GM18858 (cell line): ENCODE data around the gene LACTBL1.

Experiments used
- ATAC-seq: cut with Tn5 transposase; IDR thresholded peaks from one replicate; pipeline ENCODE4 v1.9.1; 2021; ENCODE audit not compliant: unreplicated experiment

Gene LACTBL1

DNA sequence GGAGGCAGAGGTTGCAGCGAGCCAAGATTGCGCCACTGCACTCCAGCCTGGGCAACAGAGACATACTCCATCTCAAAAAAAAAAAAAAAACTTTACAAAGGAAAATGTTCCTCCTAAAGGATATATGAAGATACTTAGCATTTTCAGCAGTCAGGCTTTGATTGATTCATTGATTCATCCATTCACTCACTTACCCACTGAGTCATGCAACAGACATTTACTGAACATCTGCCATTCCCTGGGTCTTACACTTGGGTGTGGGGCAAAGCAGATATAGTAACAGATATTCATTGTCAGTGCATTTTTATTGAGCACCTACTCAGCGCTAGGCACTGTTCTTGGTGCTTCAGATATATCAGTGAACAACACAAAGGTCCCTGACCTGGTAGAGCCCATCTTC, 5.6 kb upstream of the LACTBL1 start:
- no peak for ATAC-seq

DNA sequence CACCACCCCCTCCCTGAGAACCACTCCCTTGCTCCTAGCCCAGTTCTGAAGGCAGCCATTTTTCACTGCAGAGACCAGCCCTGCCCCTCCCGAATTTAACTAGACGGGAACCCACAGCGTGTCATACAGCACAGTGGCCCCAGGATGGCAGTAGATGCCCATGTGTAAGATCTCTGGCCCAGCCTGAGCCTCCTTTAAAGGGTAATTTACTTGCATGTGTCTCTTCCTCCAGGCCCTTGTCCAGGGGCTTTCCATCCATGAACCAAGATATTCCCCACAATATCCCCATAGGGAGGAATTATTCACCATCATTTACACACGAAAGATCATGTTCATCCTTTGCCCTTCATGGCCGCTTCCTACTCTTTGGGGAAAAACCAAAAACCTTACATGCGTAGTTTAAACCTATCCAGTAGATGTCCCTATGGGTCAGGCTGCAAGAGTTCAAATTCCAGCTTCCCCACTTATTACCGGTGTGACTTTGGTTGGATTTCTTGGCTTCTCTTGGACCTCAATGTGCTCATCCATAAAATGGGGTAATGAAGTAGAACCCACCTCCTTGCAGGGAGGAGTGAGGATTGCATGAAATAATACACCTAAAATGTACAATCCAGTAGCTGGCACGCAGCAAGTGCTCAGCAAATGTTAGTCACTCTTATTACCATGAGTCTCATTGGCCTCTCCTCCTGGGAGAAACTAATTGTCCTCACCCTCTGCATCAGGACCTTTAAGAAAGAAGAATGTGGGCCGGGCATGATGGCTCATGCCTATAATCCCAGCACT, 4.0 kb upstream of the LACTBL1 start:
- no peak for ATAC-seq

DNA sequence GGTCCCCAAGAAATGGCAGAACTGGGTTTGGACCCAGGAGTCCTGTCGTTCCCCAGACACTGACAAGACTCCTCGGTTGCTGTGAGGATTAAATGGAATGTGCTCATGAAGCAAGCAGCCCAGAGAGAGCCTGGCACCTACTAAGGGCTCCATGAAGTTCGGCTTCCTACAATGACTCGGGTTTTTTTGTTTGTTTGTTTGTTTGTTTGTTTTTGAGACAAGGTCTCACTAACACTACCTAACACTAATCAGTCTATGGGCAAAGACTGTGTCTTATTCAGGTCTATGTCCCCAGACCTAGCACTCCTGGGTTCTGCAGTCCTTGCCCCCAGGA, 3.4 kb upstream of the LACTBL1 start:
- no peak for ATAC-seq

DNA sequence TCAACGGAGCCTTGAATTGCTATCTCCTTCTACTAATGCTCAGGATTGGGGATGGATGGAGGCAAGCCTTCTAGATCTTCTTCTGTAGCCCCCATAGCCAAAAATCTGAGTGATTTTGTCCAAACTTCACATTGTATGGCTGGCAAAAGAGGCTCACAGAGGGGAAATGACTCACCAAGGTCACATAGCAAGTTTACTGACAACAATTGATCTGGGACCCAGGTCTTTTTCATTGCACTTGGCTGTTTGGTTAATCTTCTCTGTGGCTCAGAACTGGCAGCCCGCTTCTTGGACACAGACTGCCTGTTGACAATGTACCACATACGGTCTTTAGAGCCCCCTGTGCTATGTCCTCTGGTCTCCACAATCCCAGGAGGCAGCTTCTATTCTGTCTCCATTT, 3.0 kb upstream of the LACTBL1 start:
- no peak for ATAC-seq

DNA sequence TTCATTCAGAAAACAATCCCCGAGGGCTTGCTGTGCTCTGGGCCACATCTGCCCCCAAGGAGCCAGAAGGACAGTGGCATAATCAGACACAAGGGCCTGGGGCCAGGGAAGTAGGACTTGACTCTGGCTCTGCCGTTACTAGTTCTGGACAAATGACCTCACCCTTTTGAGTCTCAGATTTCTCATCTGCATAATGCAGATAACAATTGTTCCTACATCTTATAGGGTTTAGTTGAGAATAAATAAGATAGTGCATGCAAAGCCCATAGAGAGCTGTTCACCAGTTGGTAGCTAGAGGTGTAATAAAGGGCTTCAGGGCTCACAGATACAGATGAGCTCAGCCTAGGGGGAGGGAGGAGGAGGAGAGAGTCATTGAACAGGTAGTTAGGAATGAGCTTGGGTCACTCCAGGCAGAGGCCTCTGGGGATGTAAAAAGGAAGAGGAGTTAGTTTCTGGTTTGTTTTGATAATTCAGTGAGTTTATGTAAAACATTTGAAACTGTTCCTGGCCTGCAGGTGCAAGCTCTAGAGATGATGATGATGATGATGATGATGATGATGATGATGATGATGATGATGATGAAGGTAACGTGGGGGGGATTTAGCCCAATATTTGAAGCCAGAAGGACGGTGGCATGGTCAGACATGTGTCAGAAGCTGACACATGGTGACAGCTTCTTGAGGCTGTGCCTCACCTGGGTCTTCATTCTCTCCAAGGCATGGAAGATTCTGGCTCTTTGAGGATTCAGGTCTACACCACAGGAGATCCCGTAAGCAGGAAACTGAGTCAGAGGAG, 858 bp downstream of the LACTBL1 start:
- ATAC-seq, result no peak

DNA sequence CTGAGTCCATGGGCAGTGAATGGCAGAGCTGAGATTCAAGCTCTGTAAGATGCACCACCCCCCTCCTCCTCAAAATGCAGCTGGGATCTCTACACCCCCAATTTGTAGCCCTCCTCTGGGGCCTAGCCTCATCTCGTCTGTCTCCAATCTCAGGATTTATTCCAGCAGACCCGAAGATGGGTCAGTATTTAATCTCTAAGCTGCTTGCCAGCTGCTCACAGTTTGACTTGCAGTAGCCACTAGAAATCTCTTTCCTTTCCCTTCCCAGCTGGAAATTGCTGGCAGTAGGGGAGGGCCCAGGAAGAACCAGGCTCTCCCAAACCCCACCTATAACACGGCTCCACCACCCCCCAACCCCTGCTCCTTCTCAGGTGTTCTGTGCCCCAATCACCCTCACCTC, 1.5 kb downstream of the LACTBL1 start:
- no peak for ATAC-seq

DNA sequence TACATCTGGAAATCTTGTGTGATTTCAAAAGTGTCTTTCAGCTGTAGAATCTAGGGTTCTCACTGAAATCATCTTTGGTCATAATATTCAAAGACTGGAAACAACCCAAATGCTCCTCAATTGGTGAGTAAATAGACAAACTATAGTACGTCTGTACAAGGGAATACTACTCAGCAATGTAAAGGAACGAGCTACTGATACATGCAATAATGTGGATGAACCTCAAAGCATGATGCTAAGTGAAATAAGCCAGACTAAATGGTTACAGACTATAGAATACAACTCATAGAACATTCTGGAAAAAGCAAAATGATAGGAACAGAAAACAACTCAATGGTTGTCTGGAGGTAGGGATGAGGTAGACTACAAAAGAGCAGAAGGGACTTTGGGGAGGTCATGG, 2.6 kb downstream of the LACTBL1 start:
- ATAC-seq, result no peak

DNA sequence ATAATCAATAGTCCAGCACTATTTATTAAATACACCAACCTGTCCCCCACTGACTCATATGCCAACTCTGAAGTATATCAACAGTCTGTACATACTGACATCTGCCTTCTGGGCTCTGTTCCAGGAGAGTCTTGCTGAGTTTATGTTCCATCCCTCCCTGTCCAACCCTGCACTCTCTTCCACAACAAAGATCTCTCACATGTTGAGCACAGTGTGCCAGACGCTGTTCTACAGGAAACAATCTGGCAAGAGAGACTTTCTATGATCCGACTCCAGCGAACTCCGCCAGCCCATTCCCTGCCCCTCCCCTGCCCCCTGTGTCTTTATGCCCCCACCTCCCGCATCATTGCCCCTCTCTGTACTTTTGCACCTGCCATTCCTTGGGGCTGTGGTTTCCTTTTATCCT, 3.4 kb downstream of the LACTBL1 start:
- ATAC-seq, result no peak

DNA sequence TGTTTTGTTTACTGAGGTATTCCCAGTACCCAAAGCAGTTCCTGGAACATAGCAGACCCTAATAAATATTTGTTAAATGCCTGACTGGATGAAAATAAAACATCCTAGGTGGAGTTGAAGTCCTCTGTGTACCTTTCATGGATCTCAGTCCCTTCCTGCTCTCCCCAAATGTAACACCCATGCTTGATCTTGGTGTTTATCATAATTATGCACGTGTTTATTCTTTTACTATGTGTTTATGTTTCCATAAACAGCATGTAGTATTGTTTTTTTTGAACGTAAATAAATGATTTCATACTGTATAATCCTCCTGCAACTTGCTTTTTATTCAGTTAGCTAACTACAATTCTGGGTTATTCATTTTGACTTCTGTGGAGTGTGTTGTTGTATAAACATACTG, 4.8 kb downstream of the LACTBL1 start:
- no peak for ATAC-seq

DNA sequence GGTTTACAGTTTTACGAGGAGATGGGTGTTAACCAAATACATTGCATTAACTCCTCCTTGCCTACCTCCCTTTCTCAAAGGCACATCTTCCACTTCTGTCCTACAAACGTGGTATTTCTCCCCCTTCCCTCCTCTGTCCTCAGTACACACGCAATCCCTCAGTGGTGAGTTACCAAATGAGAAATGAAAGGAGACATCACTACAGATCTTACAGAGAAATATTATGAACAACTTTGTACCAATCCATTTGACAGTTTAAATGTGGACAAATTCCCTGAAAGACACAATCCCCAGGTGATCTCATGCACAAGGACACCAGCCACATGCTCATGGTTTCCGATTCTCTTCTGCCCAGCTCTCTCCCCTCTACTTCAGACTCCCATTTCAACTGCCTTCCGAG, 6.4 kb downstream of the LACTBL1 start:
- no peak for ATAC-seq

DNA sequence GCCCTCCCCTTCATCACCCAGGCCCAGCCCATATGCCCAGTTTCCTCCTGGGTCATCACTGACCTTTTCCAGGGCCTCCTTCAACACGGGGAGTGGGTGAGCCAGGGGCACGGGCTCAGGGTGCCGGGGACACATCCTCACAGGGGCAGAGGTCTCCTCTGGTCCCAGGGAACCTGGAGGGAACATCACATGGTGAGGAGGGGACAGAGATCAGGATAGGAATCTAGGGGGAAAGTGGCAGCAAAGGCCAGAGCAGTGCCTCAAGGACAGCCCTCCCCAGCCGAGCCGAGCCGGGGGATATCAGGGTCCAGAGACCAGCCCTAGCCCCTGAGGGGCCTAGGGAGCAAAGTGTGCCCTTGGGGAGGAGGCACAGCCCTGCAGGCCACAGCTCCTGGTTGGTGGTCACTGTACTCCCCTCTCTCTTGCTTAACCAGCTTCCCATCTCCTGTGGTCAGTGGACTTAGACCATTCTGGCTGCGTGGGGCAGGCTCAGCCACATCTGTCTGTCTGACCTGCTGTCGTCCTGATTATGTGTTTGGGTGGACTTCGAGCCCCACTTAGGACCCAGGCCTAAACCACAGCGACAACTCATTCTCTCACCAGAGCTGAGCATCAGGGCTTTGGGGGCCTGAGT, 9.5 kb downstream of the LACTBL1 start:
- no peak for ATAC-seq

DNA sequence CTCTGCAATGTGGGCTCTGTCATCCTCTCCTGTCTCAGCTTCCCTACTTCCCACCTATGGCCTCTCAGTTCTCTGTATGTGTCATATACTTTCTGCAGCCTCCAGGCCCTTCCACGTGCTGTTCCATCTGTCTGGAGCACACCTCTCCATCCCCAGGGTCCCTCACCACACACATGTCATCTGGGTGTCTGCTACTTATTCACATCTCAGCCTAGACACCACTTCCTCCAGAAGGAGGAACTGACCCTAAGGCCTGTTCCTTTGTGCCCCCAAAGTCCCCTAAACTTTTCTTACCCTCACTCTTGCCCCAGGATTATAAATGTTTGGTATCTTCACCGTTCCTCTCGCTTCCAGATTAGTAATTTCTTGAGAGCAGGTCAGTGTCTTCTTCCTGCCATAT, 10.1 kb downstream of the LACTBL1 start:
- ATAC-seq, result no peak

DNA sequence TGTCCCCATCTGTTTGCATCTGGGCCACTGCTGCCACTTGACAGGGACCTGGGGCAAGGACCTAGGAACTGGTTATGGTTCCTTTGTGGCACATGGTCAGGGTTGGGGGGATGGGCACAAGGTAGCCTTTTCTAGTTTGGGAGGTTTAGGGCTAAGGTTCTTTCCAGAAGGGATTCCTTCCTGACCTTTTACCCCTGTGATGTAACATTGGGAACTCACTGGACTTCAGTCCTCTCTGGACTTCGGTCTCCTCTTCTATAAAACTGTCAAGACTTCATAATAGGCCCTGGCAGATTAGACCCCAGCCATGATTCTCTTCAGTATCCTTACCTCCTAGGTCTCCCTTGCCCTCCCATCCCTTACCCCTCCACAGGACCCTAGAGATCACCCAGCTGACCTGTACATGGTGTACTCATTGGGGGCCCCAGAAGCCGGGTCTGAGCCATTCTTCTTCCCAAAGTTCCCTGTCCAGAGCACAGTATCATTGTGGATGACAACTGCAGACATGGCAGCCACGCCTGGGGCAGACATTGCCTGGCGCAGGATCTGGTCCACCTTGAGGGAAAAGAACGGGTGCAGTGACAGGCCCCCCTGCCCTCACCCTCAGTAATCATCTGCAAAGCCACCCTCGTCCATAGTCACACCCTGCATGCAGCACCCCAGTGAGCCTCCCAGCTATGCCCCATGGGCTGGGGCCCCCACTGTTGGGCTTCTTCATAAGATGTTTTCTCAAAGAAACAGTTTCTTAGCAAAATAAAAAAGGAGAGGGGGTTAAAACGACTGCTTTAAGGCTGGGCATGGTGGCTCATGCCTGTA, 12.9 kb downstream of the LACTBL1 start:
- ATAC-seq, result no peak

DNA sequence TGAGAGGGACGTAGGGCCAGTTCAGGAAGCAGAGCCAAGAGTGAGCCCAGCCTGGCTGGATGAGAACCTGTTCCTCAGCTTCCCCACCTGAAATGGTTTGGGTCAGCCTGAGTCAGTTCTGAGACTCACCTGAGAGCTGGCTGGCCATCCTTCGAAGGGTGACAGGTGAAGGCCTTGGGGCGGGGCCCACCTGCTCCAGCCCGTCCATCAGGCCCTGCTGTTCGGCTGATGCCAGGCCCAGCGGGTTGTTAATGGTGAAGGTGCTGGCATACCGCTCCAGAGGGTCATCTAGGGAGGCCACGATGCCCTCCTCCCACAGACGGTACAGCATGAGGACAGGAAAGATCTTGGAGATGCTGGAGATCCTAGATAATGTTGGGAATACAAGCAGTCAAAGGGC, 14.1 kb downstream of the LACTBL1 start:
- no peak for ATAC-seq

DNA sequence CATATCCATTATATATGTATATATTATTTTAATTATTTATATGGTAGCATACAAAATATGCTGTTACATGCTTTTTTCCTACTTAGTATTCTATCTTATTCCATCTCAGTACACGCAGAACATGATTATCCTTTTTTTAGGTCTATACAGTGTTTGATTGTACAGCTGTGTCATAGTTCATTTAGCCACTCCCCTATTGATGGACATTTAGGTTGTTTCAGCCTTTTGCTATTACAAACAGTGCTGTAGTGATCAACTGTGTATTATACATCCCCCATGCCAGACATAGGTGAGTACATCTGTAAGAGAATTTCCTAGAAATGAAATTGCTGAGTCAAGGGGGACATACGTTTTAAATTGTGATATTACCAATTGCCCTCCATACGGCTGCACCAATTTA, 15.6 kb downstream of the LACTBL1 start:
- no peak for ATAC-seq

DNA sequence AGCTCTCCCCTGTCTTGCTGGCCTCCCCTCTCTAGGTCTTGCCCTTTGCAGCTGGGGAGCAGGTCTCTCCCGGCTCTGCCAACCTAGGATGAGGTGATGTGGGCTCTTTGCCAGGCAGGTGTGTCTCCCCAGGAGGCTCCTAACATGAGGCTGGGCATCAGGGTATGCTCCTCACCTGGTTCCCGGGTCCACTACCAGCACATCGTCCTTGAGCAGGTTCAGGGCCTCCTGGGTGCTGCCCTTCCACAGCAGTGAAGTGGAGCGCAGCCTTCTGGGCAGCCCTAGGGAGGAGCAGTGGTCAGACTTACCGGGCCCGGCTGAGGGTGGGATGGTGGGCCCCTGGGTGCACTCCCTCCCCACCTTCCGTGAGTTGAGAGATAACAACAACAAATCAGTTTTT, 17.5 kb downstream of the LACTBL1 start:
- no peak for ATAC-seq

DNA sequence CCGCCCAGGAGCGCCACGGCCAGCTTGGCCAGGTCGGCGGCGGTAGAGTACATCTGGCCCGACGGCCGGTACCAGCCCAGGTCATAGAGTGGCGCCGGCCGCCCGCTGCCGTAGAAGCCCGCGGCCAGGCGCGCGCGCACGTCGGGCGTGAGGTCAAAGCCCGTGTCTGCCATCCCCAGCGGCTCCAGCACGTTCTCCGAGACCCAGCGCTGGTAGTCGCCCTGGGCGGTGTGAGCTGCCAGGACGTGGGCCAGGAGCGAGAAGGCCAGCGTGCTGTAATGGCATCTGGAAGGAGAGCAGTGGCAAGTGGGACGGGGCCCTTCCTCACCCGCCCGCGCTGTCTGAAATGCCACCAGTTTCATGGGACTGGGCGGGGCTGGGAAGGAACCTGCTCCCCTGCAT, 18.9 kb downstream of the LACTBL1 start:
- ATAC-seq, result no peak

DNA sequence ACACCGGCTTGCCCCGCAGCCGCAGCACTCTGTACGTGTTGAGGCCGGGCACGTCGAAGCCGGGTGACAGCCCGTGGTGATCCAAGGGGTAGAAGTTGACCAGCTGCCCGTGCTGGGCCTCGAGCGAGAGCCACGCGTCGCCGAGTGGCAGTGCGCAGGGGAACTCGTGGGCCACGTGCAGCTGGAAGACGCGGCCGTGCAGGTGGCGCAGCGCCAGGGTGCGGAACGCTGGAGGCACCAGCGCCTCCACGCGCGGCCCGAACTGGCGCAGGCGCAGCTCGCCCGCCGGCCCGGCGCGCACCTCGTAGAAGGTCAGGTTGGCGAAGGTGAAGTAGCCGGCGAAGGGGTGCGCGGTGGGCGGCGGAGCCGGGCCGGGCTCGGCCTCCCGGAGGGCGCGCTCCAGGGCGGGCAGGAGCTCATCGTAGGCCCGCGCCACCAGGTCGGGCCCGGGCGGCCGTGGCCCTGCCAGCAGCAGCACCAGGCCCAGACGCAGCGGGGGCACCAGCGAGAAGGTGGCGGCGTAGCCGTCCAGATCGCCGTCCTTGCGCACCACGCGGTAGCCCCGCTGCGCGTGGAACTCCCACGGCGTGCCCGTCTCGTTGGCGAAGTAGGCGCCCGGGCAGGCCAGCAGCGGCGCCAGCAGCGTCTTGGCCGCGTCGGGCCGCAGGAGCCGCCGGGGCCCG, 19.5 kb downstream of the LACTBL1 start:
- ATAC-seq, result no peak

DNA sequence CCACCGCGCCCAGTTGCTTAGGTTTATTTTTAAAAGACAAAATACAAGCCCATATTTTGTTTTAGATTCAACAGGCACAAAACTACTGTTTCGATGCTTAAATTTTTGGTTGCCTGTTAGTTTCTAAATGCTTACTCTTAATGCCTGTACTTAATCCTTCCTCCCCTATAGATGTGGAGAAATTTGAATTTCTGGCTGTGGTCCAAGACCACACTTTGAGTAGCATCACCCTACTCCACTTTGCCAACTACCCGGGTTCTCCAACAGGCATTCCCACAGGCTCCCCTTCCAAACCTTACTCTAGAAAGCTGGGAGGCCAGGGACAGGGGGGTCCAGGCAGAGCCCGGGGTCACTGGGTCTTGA, 20.0 kb downstream of the LACTBL1 start:
- ATAC-seq, result no peak

DNA sequence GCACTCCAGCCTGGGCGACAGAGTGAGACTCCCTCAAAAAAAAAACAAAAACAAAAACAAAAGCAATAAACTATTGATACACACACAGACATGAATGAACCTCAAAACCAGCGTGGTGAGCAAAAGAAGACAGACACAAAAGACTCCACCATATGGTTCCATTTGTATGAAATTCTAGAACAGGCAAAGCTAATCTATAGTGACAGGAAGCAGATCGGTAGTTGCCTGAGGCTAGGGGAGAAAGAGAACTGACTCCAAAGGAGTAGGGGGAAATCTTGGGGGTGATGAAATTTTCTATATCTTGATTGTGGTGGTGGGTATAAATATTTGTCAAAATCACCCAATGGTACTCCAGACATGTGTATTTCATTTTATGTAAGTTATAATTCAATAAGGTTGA, 20.9 kb downstream of the LACTBL1 start:
- ATAC-seq, result no peak

DNA sequence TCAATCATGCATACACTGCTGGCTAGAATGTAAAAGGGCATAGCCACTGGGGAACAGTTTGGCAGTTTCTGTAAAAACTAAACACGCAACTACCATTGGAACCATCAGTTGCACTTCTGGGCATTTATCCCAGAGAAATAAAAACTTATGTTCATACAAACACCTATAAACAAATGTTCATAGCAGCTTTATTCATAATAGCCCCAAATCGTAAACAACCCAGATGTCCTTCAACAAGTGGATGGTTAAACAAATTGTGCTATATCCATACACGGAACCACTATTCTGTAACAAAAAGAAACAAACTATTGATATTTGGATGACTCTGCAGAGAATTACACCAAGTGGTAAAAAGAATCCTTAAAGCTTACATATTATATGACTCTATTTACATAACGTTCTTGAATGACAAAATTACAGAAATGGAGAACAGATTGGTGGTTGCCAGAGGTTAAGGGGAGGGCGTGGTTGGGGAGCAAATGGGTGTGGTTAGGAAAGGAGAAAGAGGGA, 22.8 kb downstream of the LACTBL1 start:
- ATAC-seq, result no peak
